Brain microvascular endothelial cell (primary cell): Measurements from ENCODE around the gene FAM200C.

ENCODE experiments used
- DNase-seq: peaks from one replicate; pipeline ENCODE4 v3.0.0-alpha.2; 2020
- H3K27ac ChIP-seq: fragments of 250-450 bp; sonication (Bioruptor Pico); 2 replicates; pipeline ENCODE4 v1.5.1; 2020; ENCODE audit warnings: mild to moderate bottlenecking, moderate library complexity
- H3K27me3 ChIP-seq: fragments of 250-450 bp; sonication (Bioruptor Pico); replicated peaks from 2 replicates; pipeline ENCODE4 v1.5.1; 2020; ENCODE audit warnings: mild to moderate bottlenecking
- H3K36me3 ChIP-seq: fragments of 250-450 bp; sonication (Bioruptor Pico); replicated peaks from 2 replicates; pipeline ENCODE4 v1.5.1; 2020; ENCODE audit warnings: mild to moderate bottlenecking
- H3K4me3 ChIP-seq: 2 replicates; pipeline ENCODE4 v1.5.1; 2011; ENCODE audit warnings: low read depth, mild to moderate bottlenecking, control low read depth, low read length, moderate library complexity
- in situ Hi-C: cut with HindIII; loops from 2 replicates; pipeline ENCODE4 v1.10.0; 2017; ENCODE audit warnings: low sequenced_read_pairs, low pct_ligation_motif_present
- TF ChIP-seq, protein P1 (sequence below): IDR thresholded peaks from 2 replicates; pipeline ENCODE4 v1.5.1; 2011; ENCODE audit warnings: low read depth, mild to moderate bottlenecking, moderate library complexity, low read length, control low read depth, inconsistent platforms; ENCODE audit errors: missing control alignments

The FAM200C gene

DNA sequence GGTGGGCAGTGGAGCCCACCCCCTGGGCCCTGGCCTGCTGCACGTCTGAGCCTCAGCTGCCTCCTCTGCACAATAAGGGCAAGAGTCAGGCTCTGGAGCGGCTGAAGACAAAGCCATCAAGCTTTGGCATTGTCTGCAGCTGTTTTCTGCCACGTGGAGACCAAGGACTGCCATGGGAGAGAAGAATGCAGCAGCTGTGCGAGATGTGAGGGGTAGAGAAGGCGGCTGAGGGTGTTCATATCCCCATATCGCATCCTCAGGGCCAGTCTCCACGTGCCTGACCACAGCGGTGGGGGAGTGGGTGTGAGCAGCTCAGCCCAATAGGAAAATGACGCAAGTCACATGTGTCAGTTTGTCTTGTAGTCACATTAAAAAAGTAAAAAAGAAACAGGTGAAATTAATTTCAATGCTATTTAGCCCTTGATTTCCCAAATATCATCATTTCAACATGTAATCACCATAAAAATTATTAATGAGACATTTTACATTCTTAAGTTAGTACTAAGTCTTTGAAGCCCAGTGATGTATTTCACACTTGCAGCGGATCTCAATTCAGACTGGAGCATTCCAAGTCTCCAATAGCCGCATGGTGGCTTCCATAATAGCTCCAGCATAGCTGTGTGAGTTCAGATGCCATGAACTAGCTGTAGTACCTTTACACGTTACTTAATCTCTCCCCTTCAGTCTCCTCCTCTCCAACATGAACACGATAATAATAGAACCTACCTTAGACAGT, 36.0 kb downstream of the FAM200C start:
- TF ChIP-seq, protein P1, sequence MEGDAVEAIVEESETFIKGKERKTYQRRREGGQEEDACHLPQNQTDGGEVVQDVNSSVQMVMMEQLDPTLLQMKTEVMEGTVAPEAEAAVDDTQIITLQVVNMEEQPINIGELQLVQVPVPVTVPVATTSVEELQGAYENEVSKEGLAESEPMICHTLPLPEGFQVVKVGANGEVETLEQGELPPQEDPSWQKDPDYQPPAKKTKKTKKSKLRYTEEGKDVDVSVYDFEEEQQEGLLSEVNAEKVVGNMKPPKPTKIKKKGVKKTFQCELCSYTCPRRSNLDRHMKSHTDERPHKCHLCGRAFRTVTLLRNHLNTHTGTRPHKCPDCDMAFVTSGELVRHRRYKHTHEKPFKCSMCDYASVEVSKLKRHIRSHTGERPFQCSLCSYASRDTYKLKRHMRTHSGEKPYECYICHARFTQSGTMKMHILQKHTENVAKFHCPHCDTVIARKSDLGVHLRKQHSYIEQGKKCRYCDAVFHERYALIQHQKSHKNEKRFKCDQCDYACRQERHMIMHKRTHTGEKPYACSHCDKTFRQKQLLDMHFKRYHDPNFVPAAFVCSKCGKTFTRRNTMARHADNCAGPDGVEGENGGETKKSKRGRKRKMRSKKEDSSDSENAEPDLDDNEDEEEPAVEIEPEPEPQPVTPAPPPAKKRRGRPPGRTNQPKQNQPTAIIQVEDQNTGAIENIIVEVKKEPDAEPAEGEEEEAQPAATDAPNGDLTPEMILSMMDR, result no peak
- no peak overlapping the region for H3K27ac ChIP-seq
- H3K4me3 ChIP-seq, result no peak overlapping the region
- in situ Hi-C loops, result no loop called here
- no peaks in the 10 kb centered on the region for H3K27me3 ChIP-seq
- no peak for DNase-seq
- H3K36me3 ChIP-seq, result no peaks in the 10 kb centered on the region

DNA sequence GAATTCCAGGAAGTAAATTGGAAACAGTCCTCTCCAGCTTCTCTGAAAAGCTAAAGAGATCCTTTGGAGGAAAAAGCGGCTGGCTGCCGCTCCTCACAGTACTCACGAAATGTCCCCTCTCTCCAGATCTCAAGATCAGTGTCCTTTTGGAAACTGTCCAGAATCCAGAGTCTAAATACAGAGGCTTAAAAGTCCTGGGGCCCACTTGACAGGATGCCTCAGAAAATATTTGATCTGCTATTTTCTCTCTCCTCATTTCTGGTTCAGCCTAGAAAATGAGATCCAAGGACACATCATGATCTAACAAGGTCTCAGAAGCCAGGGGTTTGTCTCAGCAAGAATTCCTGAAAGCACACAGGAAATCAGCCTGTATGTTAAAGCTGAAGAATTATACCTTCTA, 36.6 kb downstream of the FAM200C start:
- TF ChIP-seq, protein P1, result no peak
- Histone ChIP-seq H3K36me3 (no peaks in the 10 kb centered on the region), H3K27me3 (no peaks in the 10 kb centered on the region), H3K27ac (no peak overlapping the region), H3K4me3 (no peak overlapping the region)
- no peak for DNase-seq
- in situ Hi-C loops, result no loop called here

DNA sequence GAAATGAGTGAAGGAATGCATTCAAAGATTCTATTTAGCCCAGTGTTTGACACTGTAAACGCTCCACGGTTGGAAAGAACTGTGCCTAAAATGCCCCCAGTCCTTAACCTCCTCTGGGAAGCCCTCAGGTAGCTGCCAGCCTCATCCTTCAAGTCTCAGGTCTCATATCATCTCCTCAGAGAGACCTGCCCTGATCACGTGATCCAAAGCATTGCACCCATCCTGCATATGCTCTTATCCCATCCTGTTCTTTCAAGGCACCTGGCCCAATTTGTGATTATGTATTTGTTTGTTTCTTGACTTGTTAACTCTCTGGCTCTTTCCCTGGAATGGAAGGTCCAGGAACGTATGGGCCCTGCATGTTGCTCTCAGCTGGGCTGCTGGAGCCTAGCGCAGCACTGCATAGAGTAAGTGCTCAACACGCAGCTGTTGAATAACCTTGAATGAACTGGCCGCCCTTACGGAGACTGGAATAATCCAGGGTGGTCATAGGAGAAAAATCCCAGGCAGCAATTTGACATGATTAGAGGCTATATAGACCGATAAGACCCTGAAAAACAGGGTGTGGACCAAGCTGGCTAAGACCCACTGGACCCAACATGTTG, 38.1 kb downstream of the FAM200C start:
- no peaks in the 10 kb centered on the region for H3K36me3 ChIP-seq
- in situ Hi-C loops, result no loop called here
- no peak overlapping the region for H3K27ac ChIP-seq
- TF ChIP-seq, protein P1, result no peak
- no peak overlapping the region for H3K4me3 ChIP-seq
- DNase-seq, result no peak
- no peaks in the 10 kb centered on the region for H3K27me3 ChIP-seq

- Histone ChIP-seq H3K36me3 (no peaks in the 10 kb centered on the region), H3K27ac (no peak overlapping the region), H3K4me3 (no peak overlapping the region), H3K27me3 (no peaks in the 10 kb centered on the region)
- in situ Hi-C loops, result no loop called here
- no peak for DNase-seq
- TF ChIP-seq, protein P1, result no peak
Observed at GRCh38 chr5:160360310-160360709, 39.5 kb downstream of the FAM200C start.

GRCh38 chr5:160359816-160360215, 40.0 kb downstream of the FAM200C start:
- no peak overlapping the region for H3K27ac ChIP-seq
- no peaks in the 10 kb centered on the region for H3K36me3 ChIP-seq
- no peak overlapping the region for H3K4me3 ChIP-seq
- in situ Hi-C loops, result no loop called here
- TF ChIP-seq, protein P1, result no peak
- H3K27me3 ChIP-seq, result no peaks in the 10 kb centered on the region
- DNase-seq, result no peak
